ENCODE measurements around the gene RAP1GAP2.

DNA sequence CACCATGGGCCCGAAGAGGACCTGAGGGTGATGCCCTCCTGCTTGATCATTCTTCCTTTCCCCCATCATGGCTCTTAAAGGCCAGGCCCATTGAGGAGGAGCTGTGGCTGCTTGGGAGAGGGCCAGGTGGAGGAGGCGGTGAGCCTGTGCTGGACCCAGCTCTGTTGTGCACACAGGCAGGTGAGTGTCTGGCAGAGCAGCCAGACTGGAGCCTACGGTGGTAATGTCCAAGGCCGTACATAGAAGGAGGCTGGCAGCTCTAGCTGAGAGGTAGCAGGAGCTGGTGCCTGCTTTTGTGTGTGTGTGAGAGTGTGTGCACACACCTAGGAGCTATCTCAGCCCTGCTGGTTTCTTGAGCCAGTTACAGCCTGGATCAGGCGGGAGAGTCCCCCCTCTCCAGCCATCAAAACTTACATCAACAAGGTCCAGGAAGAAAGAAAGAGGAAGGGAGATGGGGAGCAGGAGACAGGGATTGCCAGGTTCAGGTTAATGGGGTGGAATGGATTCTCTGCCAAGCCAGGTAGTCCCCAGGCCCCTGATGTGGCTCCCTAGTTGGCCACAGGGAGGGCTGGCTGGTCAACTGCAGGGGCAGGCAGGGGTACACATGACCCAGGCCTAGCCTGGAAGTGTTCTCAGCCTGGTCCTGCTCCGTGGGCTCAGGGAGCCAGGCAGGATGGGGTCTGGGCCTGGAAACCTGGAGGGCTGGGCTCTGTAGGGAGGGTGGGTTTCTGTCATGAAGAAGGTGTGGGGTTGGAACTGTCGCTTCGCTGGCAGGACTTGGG is 107.1 kb downstream of the RAP1GAP2 start:
- TF ChIP-seq EP300 (IDR thresholded peaks at IDR 0.05) (no peak), POLR2A (IDR thresholded peaks at IDR 0.05; ENCODE audit: low read depth) (no peak), CTCF (IDR thresholded peaks at IDR 0.05) (no peak), POLR2AphosphoS5 (IDR thresholded peaks at IDR 0.05) (no peak)

Data from esophagus muscularis mucosa (tissue), 4 donors.